ENCODE measurements around the gene LAMA2. TPM values are rescaled to one million over a fixed set of nuclear protein-coding genes. Genes with fewer than 3 reads are reported as not detected.

The LAMA2 gene
- total and polyA plus RNA-seq, 2 of the 8 experiments (the other 6 are each of a cell fraction or from before 2014, with no cell fraction given), result 1.3 to 3.8 TPM

DNA sequence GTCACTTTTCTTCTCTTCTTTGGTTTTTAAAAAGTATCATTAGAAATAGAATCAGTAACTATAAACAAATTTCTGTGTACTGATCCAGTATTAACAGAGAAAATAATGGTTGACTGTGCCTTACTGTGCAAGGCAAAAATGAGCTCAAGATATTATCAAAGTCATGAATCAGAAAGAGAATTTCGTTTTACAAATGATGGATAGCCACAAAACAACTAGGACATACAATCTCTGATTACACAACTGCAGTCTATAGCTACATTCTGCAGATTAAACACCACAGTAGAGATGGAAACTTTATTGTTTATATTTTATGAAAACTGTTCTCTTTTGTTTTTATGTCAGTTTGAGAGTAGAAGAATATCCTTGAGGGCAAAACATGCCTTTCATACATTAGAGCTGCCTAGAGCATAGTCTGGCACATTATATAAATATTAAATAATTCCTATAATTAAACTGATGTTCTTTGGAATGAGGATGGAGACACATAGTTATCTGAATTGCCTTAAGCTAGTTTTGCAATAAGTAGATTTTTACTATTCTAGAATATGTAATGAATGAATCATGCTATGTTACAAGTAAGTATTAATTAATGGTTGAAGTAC is 333.1 kb downstream of the LAMA2 start (continued):
- TF ChIP-seq, protein P1, sequence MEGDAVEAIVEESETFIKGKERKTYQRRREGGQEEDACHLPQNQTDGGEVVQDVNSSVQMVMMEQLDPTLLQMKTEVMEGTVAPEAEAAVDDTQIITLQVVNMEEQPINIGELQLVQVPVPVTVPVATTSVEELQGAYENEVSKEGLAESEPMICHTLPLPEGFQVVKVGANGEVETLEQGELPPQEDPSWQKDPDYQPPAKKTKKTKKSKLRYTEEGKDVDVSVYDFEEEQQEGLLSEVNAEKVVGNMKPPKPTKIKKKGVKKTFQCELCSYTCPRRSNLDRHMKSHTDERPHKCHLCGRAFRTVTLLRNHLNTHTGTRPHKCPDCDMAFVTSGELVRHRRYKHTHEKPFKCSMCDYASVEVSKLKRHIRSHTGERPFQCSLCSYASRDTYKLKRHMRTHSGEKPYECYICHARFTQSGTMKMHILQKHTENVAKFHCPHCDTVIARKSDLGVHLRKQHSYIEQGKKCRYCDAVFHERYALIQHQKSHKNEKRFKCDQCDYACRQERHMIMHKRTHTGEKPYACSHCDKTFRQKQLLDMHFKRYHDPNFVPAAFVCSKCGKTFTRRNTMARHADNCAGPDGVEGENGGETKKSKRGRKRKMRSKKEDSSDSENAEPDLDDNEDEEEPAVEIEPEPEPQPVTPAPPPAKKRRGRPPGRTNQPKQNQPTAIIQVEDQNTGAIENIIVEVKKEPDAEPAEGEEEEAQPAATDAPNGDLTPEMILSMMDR (IDR thresholded peaks at IDR 0.05; ENCODE audit: control extremely low read depth in 1 of 3, insufficient read depth in 1 of 3, low read depth in 1 of 3, low read length in 3 of 3), result no peak
